ENCODE data around the gene CFAP119. TPM values are rescaled to one million over a fixed set of nuclear protein-coding genes. Genes with fewer than 3 reads are reported as not detected.

Gene CFAP119
- polyA plus RNA-seq, 1 of the 3 experiments (the other 2 are of a cell fraction) = 28.4 TPM

GRCh38 chr16:30768583-30769181 is 6.8 kb upstream of the CFAP119 start:
- Histone ChIP-seq H3K4me2 (no peak overlapping the region), H3K9ac (no peak overlapping the region), H3K27me3 (ENCODE audit: insufficient read depth) (no peaks in the 10 kb centered on the region), H3K4me3 (ENCODE audit: low read depth in 2 of 2, low read length in 1 of 2) (no peak overlapping the region), H3K79me2 (ENCODE audit: insufficient read depth) (peaks cover 20% of the 10 kb centered on the region), H2AFZ (ENCODE audit: low read depth) (no peak overlapping the region), H3K36me3 (replicated peaks in 1 of 2; ENCODE audit: control insufficient read depth in 1 of 2, insufficient read depth in 2 of 2, low read length in 1 of 2) (peaks cover 48 to 83% of the 10 kb centered on the region in 2 experiments), H3K4me1 (ENCODE audit: control insufficient read depth in 1 of 2, insufficient read depth in 2 of 2, low read depth in 1 of 2, low read length in 1 of 2) (peaks cover 0 to 3% of the 10 kb centered on the region in 2 experiments; a peak in 2 of 4 replicates), H3K27ac (ENCODE audit: low read depth in 2 of 2, low read length in 1 of 2) (no peak overlapping the region), H4K20me1 (ENCODE audit: insufficient read depth) (no peaks in the 10 kb centered on the region), H3F3A (replicated peaks; ENCODE audit: insufficient read depth) (peaks cover 4% of the 10 kb centered on the region), H3K9me3 (no peaks in the 10 kb centered on the region), H3K9me2 (no peaks in the 10 kb centered on the region)
- CTCF ChIA-PET = no interaction called here
- WGBS (ENCODE audit: low lambda C conversion rate) = 98% methylated on average over 23 of the region's 23 CpGs
- POLR2A ChIA-PET = interaction anchor here (0.8 kb wide), 1 partner anchor 11 kb away, joined by 3 read pairs; no protein-coding TSS in a partner anchor
- TF ChIP-seq CTCF (IDR thresholded peaks at IDR 0.05) = no peak
- no peak for DNase-seq

GRCh38 chr16:30767767-30768465 is 6.1 kb upstream of the CFAP119 start:
- H4K20me1 ChIP-seq (ENCODE audit: insufficient read depth) = no peaks in the 10 kb centered on the region
- H3K9me2 ChIP-seq = no peaks in the 10 kb centered on the region
- no peaks in the 10 kb centered on the region for H3K9me3 ChIP-seq
- 96% methylated on average over 14 of the region's 18 CpGs for WGBS (ENCODE audit: low lambda C conversion rate)
- no peak for DNase-seq
- CTCF ChIA-PET = interaction anchor here (0.8 to 0.9 kb wide), 2 partner anchors 25 to 134 kb away, joined by 3 read pairs; no protein-coding TSS in a partner anchor
- no peak overlapping the region for H2AFZ ChIP-seq (ENCODE audit: low read depth)
- H3K4me1 ChIP-seq (ENCODE audit: control insufficient read depth in 1 of 2, insufficient read depth in 2 of 2, low read depth in 1 of 2, low read length in 1 of 2) = peaks cover 7 to 10% of the 10 kb centered on the region in 2 experiments; a peak in 3 of 4 replicates
- H3K4me2 ChIP-seq = no peak overlapping the region
- peaks cover 27% of the 10 kb centered on the region for H3K79me2 ChIP-seq (ENCODE audit: insufficient read depth)
- H3F3A ChIP-seq (replicated peaks; ENCODE audit: insufficient read depth) = peaks cover 4% of the 10 kb centered on the region
- H3K4me3 ChIP-seq (ENCODE audit: low read depth in 2 of 2, low read length in 1 of 2) = no peak overlapping the region
- H3K27me3 ChIP-seq (ENCODE audit: insufficient read depth) = no peaks in the 10 kb centered on the region
- H3K36me3 ChIP-seq (replicated peaks in 1 of 2; ENCODE audit: control insufficient read depth in 1 of 2, insufficient read depth in 2 of 2, low read length in 1 of 2) = peaks cover 55 to 85% of the 10 kb centered on the region in 2 experiments
- TF ChIP-seq ELF1 (IDR thresholded peaks at IDR 0.05) (no peak), RFX5 (IDR thresholded peaks at IDR 0.05; ENCODE audit: low read length) (no peak), IRF3 (IDR thresholded peaks at IDR 0.05; ENCODE audit: low read depth, low read length) (no peak), EZH2phosphoT487 (IDR thresholded peaks at IDR 0.05; ENCODE audit: borderline replicate concordance, low read depth) (no peak), YY1 (IDR thresholded peaks at IDR 0.05; ENCODE audit: low read depth) (no peak)
- H3K9ac ChIP-seq = no peak overlapping the region
- POLR2A ChIA-PET = interaction anchor here (0.8 kb wide), 1 partner anchor 11 kb away, joined by 3 read pairs; no protein-coding TSS in a partner anchor
- H3K27ac ChIP-seq (ENCODE audit: low read depth in 2 of 2, low read length in 1 of 2) = no peak overlapping the region

Measured in SK-N-SH (cell line).